GM19025 (cell line): Measurements from ENCODE around the gene TMC4.
A peak's percentile ranks its signal among the peaks of the same experiment; 100 is the strongest.
"Not testable (repeated sequence)": the region's sequence is repeated elsewhere in the genome, so short reads cannot be mapped to it uniquely, and the experiment has no call there.

Source experiments
- ATAC-seq: cut with Tn5 transposase; IDR thresholded peaks from one replicate; pipeline ENCODE4 v1.9.1; 2021; ENCODE audit warnings: mild to moderate bottlenecking, low read depth, moderate library complexity; ENCODE audit not compliant: unreplicated experiment

TMC4 gene

DNA sequence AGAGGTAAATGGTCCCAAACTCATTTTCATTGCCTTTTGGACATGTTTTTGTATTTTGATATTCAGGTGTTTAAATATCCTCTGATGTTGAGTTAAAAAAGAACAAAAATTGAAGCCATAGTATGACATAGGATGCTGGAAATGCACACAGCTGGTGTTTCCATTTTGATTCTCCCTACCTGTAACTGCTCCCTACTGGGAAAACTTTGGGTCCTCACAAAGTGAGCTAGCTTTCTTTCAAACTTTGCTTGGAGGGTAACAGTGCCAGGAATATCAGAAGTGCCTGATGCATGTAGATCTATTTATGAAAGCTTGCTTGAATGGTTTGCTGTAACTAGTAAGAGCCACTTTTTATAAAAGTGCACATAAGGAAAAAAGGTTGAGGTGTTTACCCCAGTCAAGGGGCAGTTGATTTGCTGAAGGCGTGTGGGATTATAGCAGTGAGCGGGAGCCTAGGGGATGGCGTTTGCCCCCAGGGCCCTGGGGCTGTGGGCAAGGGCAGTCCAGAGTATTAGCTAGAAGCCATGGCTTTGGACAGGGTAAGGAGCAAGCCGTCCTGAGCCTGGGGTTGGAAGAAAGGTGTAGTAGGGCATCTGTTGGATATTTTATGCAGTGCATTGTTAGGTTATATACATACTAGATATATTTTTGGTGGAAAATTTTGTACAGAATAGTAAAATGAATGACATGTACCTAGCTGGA, 32.0 kb upstream of the TMC4 start:
- no peak for ATAC-seq

DNA sequence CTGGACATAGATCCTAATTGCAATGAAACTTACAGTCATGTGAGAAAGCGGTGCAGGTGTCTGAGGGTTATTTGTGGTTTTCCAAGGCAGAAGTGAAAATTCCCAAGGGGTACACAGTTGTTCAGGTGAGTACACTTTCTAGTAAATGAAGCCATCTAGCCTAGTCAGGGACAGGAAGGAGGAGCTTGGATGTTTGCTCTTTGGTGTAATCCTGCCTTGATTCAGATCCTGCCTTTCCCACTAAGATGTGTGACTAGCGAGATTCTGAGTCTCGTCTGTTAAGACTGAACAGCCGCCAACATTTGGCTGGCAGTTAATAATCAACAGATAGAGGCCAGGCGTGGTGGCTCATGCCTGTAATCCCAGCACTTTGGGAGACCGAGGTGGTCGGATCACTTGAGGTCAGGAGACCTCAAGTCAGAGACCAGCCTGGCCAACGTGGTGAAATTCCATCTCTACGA, 30.2 kb upstream of the TMC4 start:
- no peak for ATAC-seq

DNA sequence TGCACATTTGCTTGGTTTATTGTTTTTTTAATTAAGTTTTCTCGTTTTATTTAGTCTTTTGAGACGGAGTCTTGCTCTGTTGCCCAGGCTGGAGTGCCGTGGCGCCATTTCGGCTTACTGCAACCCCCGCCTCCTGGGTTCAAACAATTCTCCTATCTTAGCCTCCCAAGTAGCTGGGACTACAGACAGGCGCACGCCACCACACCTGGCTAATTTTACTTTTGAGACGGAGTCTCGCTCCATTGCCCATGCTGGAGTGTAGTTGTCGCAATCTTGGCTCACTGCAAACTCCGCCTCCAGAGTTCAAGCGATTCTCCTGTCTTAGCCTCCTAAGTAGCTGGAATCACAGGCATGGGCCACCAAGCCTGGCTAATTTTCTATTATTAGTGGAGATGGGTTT, 29.0 kb upstream of the TMC4 start:
- no peak for ATAC-seq

DNA sequence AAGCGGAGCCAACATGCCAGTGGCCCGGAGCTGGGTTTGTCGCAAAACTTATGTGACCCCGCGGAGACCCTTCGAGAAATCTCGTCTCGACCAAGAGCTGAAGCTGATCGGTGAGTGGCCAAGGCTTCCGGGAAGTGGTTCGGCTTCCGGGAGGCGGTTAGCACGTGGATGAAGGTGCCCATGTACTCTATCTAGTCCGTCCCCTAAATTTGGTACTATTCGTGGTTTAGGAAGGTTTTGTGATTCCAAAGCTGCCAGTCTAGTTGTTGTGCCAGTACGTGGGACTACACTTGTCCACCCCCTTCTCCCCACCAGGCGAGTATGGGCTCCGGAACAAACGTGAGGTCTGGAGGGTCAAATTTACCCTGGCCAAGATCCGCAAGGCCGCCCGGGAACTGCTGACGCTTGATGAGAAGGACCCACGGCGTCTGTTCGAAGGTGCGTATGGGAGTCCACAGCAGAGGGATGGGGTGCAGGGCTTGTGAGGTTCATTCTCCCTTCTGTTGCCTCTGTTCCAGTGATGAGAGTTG, 28.3 kb upstream of the TMC4 start:
- no peak for ATAC-seq

DNA sequence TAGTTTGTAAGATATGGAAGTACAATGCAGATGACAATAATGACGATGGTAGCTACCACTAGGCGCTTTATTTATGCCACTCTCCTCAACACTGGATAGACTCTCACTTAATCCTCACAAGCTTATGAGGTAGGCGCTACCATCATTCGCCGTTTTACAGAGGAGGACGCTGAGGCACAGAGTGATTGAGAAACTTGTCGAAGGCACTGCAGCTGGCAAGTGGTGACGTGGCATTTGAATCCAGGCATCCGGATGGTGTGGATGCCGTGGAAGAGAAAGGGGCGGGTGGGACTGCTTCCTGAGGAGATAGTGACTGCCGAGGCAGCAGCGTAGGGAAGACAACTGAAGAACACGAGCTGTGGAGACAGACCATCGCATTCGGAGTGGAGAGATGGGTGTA, 26.4 kb upstream of the TMC4 start:
- ATAC-seq = no peak

DNA sequence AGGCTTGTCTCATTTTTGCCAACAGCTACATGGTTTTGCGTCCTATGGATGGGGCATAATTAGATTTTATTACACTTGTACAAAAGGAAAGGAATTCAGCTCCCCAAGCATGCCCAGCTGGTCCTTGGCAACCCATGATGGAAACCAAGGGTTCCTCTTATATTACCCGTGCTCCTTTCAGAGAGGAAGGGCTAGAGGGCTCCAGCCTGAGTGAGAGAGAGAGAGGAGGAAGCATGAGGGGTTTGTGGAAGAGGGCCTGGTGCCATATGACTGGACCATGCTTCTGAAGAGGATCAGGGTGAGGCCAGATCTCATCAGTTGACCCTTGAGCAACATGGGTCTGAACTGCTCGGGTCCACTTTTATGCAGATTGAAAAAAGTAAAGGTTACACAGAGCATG, 24.2 kb upstream of the TMC4 start:
- no peak for ATAC-seq

DNA sequence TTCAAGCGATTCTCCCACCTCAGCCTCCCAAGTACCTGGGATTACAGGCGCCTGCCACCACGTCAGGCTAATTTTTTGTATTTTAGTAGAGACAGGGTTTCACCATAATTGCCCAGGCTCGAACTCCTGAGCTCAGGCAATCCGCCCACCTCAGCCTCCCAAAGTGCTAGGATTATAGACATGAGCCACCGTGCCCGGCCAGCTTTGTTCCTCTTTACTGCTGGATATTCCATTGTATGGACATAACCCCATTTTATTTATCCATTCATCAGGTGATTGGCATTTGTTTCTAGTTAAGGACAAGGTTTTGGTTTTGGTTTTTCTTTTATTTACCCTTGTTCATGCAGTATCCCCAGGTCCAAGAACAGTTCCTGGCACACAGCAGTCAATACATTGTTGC, 23.6 kb upstream of the TMC4 start:
- no peak for ATAC-seq

DNA sequence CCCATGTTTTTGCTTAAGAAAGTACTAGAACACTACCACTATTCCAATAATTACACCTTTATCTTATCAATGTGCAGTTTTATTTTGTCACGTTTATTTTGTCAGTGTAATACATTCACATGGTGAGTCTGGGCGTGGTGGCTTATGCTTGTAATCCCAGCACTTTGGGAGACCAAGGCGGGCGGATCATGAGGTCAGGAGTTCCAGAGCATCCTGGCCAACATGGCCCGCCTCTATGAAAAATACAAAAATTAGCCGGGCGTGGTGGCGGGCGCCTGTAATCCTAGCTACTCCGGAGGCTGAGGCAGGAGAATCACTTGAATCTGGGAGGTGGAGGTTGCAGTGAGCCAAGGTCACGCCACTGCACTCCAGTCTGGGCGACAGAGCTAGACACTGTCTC, 21.5 kb upstream of the TMC4 start:
- not testable (repeated sequence) for ATAC-seq

DNA sequence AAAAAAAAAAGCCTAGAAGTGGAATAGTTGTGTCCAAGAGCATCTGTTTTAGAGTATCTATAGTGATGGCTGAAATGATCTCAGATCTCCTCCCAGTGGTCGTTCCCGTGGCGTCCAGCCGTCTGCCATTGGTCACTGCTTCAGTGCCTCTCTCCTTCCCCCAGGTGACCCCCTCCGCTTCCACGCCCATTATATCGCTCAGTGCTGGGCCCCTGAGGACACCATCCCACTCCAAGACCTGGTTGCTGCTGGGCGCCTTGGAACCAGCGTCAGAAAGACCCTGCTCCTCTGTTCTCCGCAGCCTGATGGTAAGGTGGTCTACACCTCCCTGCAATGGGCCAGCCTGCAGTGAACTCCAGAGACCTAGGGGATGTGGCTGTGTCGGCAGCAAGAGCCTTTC, 20.1 kb upstream of the TMC4 start:
- no peak for ATAC-seq

DNA sequence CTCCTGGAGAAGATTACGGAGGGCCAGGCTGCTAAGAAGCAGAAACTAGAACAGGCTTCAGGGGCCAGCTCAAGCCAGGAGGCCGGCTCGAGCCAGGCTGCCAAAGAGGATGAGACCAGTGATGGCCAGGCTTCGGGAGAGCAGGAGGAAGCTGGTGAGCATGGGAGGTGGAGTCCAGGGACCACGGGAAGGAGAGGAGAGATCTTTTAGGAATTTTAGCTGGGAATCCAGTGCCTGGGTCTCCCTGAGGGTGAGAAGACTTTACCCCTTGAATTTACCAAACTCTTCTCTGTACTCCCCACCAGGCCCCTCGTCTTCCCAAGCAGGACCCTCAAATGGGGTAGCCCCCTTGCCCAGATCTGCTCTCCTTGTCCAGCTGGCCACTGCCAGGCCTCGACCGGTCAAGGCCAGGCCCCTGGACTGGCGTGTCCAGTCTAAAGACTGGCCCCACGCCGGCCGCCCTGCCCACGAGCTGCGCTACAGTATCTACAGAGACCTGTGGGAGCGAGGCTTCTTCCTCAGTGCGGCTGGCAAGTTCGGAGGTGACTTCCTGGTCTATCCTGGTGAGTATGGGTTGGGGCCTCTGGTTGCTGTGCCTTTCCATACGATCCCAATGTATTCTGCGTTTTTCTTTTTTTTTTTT, 19.0 kb upstream of the TMC4 start:
- ATAC-seq = no peak

DNA sequence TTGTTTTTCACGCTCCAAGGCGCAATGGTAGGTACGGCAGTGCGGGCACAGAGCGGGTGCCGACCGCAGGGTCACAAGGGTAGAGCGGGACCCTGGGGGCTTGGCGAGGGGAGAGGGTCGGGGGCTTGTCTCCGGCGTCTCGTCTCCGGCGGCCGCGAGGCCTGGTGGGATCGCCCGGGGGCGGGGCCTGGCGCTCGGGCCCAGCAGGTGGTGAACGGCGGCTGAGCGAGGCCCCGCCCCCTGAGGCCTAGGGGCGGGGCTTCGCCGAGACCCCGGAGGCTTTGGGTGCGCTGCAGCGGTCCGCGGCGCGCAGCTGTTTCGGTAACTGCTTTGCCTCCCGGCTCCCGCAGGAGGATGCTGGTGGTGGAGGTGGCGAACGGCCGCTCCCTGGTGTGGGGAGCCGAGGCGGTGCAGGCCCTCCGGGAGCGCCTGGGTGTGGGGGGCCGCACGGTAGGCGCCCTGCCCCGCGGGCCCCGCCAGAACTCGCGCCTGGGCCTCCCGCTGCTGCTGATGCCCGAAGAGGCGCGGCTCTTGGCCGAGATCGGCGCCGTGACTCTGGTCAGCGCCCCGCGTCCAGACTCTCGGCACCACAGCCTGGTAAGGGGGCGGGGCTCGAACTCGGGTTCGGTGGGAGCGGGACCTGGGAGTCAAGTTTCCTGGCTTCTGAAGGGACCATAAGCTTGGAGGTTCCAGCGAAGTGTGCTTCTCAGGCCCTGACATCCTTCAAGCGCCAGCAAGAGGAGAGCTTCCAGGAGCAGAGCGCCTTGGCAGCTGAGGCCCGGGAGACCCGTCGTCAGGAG, 18.3 kb upstream of the TMC4 start, which contains the start of gene TSEN34:
TSEN34 (plus strand) TSS at position 298 of the 800 bp plus-strand sequence; CDS start at position 355, 57 bp downstream.
- peak; percentile 24 for ATAC-seq

DNA sequence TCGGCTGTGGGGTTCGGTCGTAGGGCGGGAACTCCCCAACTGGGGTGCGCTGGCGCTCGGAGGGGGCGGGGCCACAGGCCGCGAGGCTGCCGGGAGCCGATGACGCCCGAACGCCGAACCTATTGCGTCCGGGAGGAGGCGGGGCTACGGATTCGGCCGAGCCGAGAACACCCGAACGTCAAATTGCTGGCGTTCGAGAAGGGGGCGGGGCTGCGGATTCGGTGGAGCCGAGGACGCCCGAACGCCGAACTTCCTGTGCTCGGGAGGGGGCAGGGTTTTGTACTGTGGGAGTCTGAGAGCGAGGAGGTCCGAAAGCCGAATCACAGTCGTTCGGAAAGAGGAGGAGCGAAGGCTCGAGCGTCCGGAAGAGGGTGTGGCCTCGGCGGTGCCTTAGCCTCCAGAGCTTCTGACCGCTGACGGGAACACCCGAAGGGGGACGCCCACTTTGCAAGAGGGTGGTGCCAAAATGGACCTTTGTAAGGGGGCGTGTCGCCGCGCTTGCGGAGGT, 17.6 kb upstream of the TMC4 start:
- peak; percentile 39 for ATAC-seq

DNA sequence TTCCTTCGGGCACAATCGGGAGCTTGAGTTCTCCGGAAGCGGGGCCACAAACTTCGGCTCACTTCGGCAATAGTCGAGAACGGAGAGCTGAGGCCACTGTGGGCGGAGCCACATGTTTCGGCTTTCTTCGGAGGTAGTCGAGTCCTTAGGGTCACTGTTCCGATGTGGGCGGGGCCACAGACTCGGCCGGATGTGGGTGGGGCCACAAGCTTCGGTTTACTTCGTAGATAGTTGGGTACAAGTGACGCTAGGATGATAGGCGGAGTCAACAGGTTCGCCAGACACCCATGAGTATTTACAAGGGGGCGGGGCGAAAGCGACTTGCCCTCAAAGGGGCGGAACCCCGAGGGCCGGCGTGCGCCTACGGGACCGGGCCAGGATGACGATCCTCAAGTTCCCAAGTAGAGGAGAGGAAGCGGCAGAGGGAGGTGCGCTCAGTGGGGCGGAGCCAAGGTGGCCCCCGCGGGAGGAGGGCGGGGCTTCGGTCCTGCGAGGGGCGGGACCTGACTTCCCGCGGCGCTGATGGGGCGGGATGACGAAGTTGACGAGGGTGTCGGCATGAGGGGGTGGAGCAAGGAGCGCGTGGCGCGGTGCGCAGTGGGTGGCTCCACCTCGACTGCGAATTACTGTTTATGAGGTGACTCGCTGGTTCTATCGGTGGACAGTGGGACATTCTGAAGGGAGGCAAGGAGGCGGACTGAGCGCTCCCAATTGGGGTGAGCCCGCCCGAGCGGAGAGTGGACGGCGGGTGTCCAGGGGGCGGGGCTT, 17.0 kb upstream of the TMC4 start:
- peak; percentile 39 for ATAC-seq

DNA sequence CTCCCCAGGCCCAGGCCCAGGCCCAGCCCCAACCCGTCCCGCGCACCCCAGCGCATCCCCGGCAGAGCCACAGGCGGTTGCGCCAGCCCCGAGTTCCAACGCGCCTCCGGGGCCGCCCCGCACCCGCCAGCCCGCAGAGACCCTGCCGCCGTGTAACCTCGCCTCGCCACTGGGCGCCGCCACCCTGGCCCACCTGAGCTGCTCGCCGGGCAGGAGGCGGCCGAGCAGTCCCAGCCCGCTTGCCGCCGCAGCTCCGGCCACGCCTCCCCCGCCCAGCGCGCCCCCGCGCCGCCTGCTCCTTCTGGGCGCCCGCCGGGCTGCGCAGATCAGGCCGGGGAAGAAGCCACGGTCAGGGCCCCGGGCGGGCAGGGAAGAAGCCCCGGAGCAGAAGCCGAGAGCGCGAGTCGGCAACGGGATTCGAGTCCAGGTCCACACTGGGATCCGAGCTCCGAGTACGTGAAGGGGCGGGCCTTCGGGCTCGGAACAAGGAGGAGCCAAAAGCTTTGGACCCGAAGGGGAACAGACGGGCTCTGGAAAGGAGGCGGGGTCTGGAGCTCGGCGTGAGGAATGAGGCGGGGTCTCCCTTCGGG, 16.3 kb upstream of the TMC4 start, which contains the start of gene MBOAT7:
MBOAT7 (minus strand) TSS at position 436 of the 590 bp plus-strand sequence. CDS start 1,072 bp downstream, outside the sequence.
- peak; percentile 12 for ATAC-seq

DNA sequence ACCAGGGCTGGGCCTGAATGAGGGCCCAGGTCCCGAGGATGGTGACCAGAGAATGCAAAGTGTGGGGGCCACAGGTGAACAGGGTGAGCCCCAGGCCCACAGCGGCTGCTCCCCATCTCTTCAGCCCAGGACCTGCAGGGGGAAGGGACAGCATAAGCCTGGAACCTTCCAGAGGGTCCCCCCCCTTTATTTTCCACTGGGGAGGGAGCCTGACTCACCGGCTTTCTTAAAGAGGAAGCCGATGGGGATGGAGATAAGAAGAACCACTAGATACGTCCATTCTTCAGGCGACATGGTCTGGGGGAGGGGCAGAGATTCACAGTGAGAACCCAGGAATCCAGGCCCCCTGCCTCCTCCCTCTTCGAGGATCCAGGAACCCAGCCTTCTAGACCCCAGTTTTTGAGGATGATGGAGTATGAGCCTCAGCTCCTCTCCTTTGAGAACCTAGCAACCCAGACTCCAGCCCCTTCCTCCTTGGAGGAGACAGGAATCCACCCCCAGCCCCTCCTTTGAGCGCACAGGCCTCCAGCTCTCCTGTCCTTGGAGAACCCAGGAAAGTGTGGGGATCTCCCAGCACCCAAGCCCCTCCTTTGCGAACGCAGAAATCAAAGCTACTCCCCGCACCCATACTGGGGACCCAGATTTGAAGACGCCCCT, 15.4 kb upstream of the TMC4 start:
- no peak for ATAC-seq

DNA sequence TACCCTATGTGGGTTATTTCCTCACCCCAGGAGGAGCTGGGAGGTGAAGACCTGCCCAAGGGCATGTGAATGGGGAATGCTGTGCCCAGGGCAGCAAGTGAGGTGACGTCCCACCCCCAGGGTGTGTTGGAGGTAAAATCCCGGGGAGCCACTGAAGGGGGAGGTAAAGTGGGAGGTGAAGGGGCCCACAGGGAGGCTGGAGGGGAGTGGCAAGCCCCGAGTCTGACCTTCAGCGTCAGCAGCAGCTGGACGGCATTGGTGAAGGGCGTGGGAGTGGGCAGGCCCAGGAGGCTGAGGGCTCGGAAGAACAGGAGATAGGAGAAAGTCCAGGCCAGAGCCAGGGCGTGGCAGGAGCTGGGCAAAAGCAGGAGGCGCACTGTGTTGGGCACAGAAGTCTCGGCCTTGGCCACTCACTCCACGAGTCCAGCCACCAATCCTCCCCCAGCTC, 14.0 kb upstream of the TMC4 start:
- ATAC-seq = no peak

DNA sequence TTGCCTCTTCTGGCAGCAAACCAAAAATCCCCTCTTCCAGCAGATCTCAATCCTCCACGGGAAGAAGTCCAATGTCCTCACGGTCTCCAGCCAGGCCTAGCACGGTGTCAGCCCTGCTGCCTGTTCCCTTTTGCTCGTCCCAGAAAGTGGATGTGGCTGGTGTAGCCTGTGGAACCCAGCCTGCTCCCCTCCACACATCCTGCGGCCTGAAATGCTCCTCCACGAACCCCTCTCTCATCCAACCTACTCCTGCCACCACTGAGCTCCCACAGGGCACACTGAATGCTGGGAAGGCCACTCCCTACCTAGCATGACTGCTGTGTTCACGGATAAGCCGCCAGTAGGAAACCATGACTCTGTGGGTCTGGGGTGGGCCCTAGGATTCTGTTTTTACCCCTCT, 13.4 kb upstream of the TMC4 start:
- no peak for ATAC-seq

DNA sequence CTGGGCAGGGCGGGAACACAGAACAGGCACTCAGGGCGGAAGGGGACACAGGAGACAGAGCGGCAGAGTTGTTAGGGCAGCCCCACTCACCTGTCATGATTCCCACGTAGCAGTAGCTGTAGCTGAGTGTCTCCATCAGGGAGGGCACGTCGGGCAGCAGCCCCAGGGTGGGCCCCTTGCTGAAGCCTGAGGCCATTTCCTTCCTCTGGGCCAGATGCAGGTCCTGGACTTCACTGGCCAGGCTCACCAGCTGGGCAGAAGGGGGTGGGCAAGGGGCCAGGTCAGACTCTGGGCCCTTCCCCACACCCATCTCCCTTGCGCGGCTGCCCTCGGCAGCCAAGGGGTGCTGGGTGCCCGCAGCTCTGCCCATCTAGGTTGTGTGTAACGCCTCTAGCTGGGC, 10.5 kb upstream of the TMC4 start:
- no peak for ATAC-seq

DNA sequence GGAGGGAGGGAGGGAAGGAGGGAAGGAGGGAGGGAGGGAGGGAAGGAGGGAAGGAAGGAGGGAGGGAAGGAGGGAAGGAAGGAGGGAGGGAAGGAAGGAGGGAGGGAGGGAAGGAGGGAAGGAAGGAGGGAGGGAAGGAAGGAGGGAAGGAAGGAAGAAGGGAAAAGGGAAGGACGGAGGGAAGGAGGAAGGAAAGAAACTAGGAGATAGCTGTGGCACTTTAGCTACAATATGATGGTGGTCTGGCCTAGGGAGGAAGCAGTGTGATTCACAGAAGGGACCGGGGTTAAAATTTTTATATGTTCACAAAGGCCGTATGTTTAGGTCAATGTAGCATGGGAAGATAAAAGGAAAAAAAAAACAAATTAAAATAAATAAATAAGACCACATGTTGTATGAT, 8.9 kb upstream of the TMC4 start:
- ATAC-seq = not testable (repeated sequence)
